Gastrocnemius medialis (tissue), 4 donors: ENCODE measurements around the gene CEP126.

Experiments used
- POLR2A ChIP-seq, 2 donors: fragments of 450-650 bp; IDR thresholded peaks; one replicate each; pipeline ENCODE4 v1.6.1; 2017; ENCODE audit warnings: antibody characterized with exemption in 2 of 2, mild to moderate bottlenecking in 2 of 2, moderate library complexity in 2 of 2
- TF ChIP-seq, protein P1 (sequence below), 5 experiments: fragments of 450-650 bp in 3 of 5; fragments of 200-600 bp in 2 of 5; sonication (generic) in 2 of 5; IDR thresholded peaks in 4 of 5; conservative IDR thresholded peaks in 1 of 5; 1 replicate in 4 of 5; 2 replicates in 1 of 5; pipeline ENCODE4 v1.5.1; 2016 to 2019; ENCODE audit warnings: antibody characterized with exemption in 5 of 5, mild to moderate bottlenecking in 3 of 5, moderate library complexity in 3 of 5

DNA sequence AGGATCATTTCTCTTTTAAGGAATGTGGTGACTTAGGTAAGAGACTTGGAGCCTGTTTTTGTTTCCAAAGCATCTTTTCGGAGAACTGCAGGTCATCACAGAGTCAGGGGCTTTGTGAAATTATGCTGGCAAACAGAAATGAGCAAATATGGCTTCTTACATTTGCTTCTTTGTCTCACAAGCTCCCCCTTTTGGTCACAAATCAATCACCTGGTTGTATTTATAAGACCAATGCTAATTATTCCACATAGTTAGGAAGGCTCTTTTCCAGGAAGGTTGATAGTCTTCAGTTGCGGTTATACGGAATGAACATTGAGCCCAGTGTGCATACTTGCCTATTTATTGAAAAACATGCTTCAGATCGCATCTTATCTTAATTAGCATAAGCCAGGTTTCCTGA is 34.6 kb upstream of the CEP126 start:
- TF ChIP-seq, protein P1, sequence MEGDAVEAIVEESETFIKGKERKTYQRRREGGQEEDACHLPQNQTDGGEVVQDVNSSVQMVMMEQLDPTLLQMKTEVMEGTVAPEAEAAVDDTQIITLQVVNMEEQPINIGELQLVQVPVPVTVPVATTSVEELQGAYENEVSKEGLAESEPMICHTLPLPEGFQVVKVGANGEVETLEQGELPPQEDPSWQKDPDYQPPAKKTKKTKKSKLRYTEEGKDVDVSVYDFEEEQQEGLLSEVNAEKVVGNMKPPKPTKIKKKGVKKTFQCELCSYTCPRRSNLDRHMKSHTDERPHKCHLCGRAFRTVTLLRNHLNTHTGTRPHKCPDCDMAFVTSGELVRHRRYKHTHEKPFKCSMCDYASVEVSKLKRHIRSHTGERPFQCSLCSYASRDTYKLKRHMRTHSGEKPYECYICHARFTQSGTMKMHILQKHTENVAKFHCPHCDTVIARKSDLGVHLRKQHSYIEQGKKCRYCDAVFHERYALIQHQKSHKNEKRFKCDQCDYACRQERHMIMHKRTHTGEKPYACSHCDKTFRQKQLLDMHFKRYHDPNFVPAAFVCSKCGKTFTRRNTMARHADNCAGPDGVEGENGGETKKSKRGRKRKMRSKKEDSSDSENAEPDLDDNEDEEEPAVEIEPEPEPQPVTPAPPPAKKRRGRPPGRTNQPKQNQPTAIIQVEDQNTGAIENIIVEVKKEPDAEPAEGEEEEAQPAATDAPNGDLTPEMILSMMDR (IDR thresholded peaks at IDR 0.05 in 4 of 5, conservative IDR thresholded peaks at IDR 0.05 in 1 of 5) = no peak
- no peak for TF ChIP-seq POLR2A (IDR thresholded peaks at IDR 0.05)
